ENCODE measurements around the gene PAFAH1B2. TPM values are rescaled to one million over a fixed set of nuclear protein-coding genes. Genes with fewer than 3 reads are reported as not detected.
A peak's percentile ranks its signal among the peaks of the same experiment; 100 is the strongest.

The PAFAH1B2 gene
- total and polyA plus RNA-seq, 4 donors: 22.2 to 73.1 (median 47.3) TPM

GRCh38 chr11:117219455-117219854, 75.4 kb downstream of the PAFAH1B2 start:
- Histone ChIP-seq H3K4me1 (ENCODE audit: control insufficient read depth in 5 of 5, insufficient read depth in 5 of 5, low read length in 5 of 5) (peaks cover 0 to 20% (median 6%) of the 10 kb centered on the region in 5 donors), H3K9me3 (ENCODE audit: control insufficient read depth in 4 of 4, insufficient read depth in 3 of 4, low read length in 3 of 4) (no peaks in the 10 kb centered on the region), H3K27me3 (ENCODE audit: control insufficient read depth in 3 of 3, insufficient read depth in 3 of 3, low read length in 2 of 3) (no peaks in the 10 kb centered on the region), H3K36me3 (ENCODE audit: control insufficient read depth in 4 of 4, insufficient read depth in 4 of 4, low read length in 4 of 4) (peaks cover 22 to 60% (median 34%) of the 10 kb centered on the region in 4 donors), H3K27ac (ENCODE audit: low read depth in 1 of 2, low read length in 1 of 2) (no peak overlapping the region), H3K4me3 (no peak overlapping the region), H3K9ac (ENCODE audit: insufficient read depth in 1 of 2, low read length in 2 of 2) (no peak overlapping the region)
- DNase-seq: no peak
- 92 to 93% methylated on average over 8 of the region's 8 CpGs for WGBS, 2 donors
- no peak for TF ChIP-seq CTCF (IDR thresholded peaks at IDR 0.05; ENCODE audit: control extremely low read depth, extremely low read depth)
- no peak for ATAC-seq (ENCODE audit: insufficient read depth, low FRiP score)

- WGBS, 2 donors: 92% methylated on average over 4 of the region's 4 CpGs
- Histone ChIP-seq H3K9ac (ENCODE audit: insufficient read depth in 1 of 2, low read length in 2 of 2) (no peak overlapping the region), H3K27ac (ENCODE audit: low read depth in 1 of 2, low read length in 1 of 2) (peak overlapping the region in 1 of 2 donors; percentile 34), H3K36me3 (ENCODE audit: control insufficient read depth in 4 of 4, insufficient read depth in 4 of 4, low read length in 4 of 4) (peaks cover 20 to 56% (median 32%) of the 10 kb centered on the region in 4 donors), H3K4me3 (no peak overlapping the region), H3K27me3 (ENCODE audit: control insufficient read depth in 3 of 3, insufficient read depth in 3 of 3, low read length in 2 of 3) (no peaks in the 10 kb centered on the region), H3K4me1 (ENCODE audit: control insufficient read depth in 5 of 5, insufficient read depth in 5 of 5, low read length in 5 of 5) (peaks cover 0 to 20% (median 6%) of the 10 kb centered on the region in 5 donors), H3K9me3 (ENCODE audit: control insufficient read depth in 4 of 4, insufficient read depth in 3 of 4, low read length in 3 of 4) (no peaks in the 10 kb centered on the region)
- DNase-seq: no peak
- no peak for TF ChIP-seq CTCF (IDR thresholded peaks at IDR 0.05; ENCODE audit: control extremely low read depth, extremely low read depth)
- ATAC-seq (ENCODE audit: insufficient read depth, low FRiP score): no peak
These were observed 75.9 kb downstream of the PAFAH1B2 start for GRCh38 chr11:117219995-117220394.

GRCh38 chr11:117220568-117220967, 76.5 kb downstream of the PAFAH1B2 start:
- H3K4me1 ChIP-seq (ENCODE audit: control insufficient read depth in 5 of 5, insufficient read depth in 5 of 5, low read length in 5 of 5): peaks cover 0 to 20% (median 6%) of the 10 kb centered on the region in 5 donors
- WGBS, 2 donors: 77 to 83% methylated on average over 9 of the region's 9 CpGs
- H3K9me3 ChIP-seq (ENCODE audit: control insufficient read depth in 4 of 4, insufficient read depth in 3 of 4, low read length in 3 of 4): no peaks in the 10 kb centered on the region
- H3K36me3 ChIP-seq (ENCODE audit: control insufficient read depth in 4 of 4, insufficient read depth in 4 of 4, low read length in 4 of 4): peaks cover 20 to 60% (median 34%) of the 10 kb centered on the region in 4 donors
- peak in 2 of 3 donors; percentile 69 to 76 for DNase-seq
- TF ChIP-seq CTCF (IDR thresholded peaks at IDR 0.05; ENCODE audit: control extremely low read depth, extremely low read depth): no peak
- no peak overlapping the region for H3K4me3 ChIP-seq
- peak overlapping the region; percentile 27 to 66 for H3K27ac ChIP-seq (ENCODE audit: low read depth in 1 of 2, low read length in 1 of 2)
- H3K9ac ChIP-seq (ENCODE audit: insufficient read depth in 1 of 2, low read length in 2 of 2): no peak overlapping the region
- H3K27me3 ChIP-seq (ENCODE audit: control insufficient read depth in 3 of 3, insufficient read depth in 3 of 3, low read length in 2 of 3): no peaks in the 10 kb centered on the region
- no peak for ATAC-seq (ENCODE audit: insufficient read depth, low FRiP score)
